Natural killer cell (primary cell): ENCODE results near the gene SIGLECL1. TPM values are rescaled to one million over a fixed set of nuclear protein-coding genes. Genes with fewer than 3 reads are reported as not detected.

Experiments used
- ATAC-seq, 3 donors: fragments of 150-1000 bp in 2 of 3; fragments of 200-7000 bp in 1 of 3; cut with Tn5 transposase; 1 replicate in 1 of 3; 2 replicates in 2 of 3; pipeline ENCODE4 v1.10.0; 2021; ENCODE audit warnings: mild to moderate bottlenecking in 2 of 3, moderate library complexity in 2 of 3
- DNase-seq, 2 donors: peaks; one replicate each; pipeline versions ENCODE4 v3.0.0 to v3.0.0-alpha.2; 2013 to 2021; ENCODE audit warnings: mixed read lengths in 1 of 2
- H3K27ac ChIP-seq: one replicate; pipeline ENCODE4 v1.5.1; 2013; ENCODE audit warnings: mild to moderate bottlenecking, low read length
- H3K27me3 ChIP-seq: one replicate; pipeline ENCODE4 v1.6.1; 2013; ENCODE audit warnings: low read length; ENCODE audit not compliant: control insufficient read depth, insufficient read depth
- H3K36me3 ChIP-seq: one replicate; pipeline ENCODE4 v1.6.1; 2013; ENCODE audit warnings: low read length; ENCODE audit not compliant: control insufficient read depth, insufficient read depth
- H3K4me1 ChIP-seq: one replicate; pipeline ENCODE4 v1.6.1; 2013; ENCODE audit warnings: low read length; ENCODE audit not compliant: control insufficient read depth, insufficient read depth
- H3K4me3 ChIP-seq: one replicate; pipeline ENCODE4 v1.5.1; 2013; ENCODE audit warnings: low read length
- H3K9me3 ChIP-seq: one replicate; pipeline ENCODE4 v1.6.1; 2013; ENCODE audit warnings: low read length; ENCODE audit not compliant: control insufficient read depth, insufficient read depth
- H3K27ac Mint-ChIP-seq, 2 donors: one replicate each; pipeline ENCODE4 v1.8.0; 2022; ENCODE audit warnings: mild to moderate bottlenecking in 2 of 2, mixed read lengths in 2 of 2, moderate library complexity in 1 of 2
- H3K27me3 Mint-ChIP-seq, 2 donors: one replicate each; pipeline ENCODE4 v1.8.0; 2022; ENCODE audit warnings: low read depth in 2 of 2, mixed read lengths in 2 of 2
- H3K36me3 Mint-ChIP-seq: one replicate; pipeline ENCODE4 v1.8.0; 2022; ENCODE audit warnings: mixed read lengths
- H3K4me1 Mint-ChIP-seq, 2 donors: one replicate each; pipeline ENCODE4 v1.8.0; 2022; ENCODE audit warnings: mixed read lengths in 2 of 2
- H3K4me3 Mint-ChIP-seq: one replicate; pipeline ENCODE4 v1.8.0; 2022; ENCODE audit warnings: mild to moderate bottlenecking, moderate library complexity, mixed read lengths
- H3K9me3 Mint-ChIP-seq, 2 donors: one replicate each; pipeline ENCODE4 v1.8.0; 2022; ENCODE audit warnings: mixed read lengths in 2 of 2
- CTCF ChIP-seq: fragments of 200-600 bp; IDR thresholded peaks from one replicate; pipeline ENCODE4 v1.8.0; 2022; ENCODE audit warnings: antibody characterized with exemption
- WGBS: methylation state at CpG from one replicate; pipeline ENCODE4 v1.1.7; 2013; ENCODE audit warnings: missing lambda C conversion rate; ENCODE audit not compliant: insufficient coverage; 5-methylcytosine and 5-hydroxymethylcytosine counted together
- intact Hi-C: fragments of 100-400 bp; cut with micrococcal nuclease; formaldehyde crosslinking; loops from one replicate; pipeline ENCODE4 v1.14.2; 2022
- total RNA-seq, 4 donors: library from RNA; stranded (reverse); fragments of 120-200 nt in 1 of 4; gene quantifications; one replicate each; pipeline versions ENCODE4 v1.2.3 to v1.2.4, GENCODE V29; 2013 to 2022

Gene SIGLECL1
- total RNA-seq, 3 donors from 2014 or later (not counting 1 experiment from before 2014, with no cell fraction given): not detected

GRCh38 chr19:51226067-51226466 is 24.8 kb upstream of the SIGLECL1 start:
- 62% methylated on average over 3 of the region's 3 CpGs for WGBS
- Histone ChIP-seq H3K9me3 (no peaks in the 10 kb centered on the region), H3K27ac (no peak overlapping the region), H3K27me3 (no peaks in the 10 kb centered on the region), H3K4me3 (no peak overlapping the region), H3K4me1 (peaks cover 8% of the 10 kb centered on the region), H3K36me3 (no peaks in the 10 kb centered on the region)
- TF ChIP-seq CTCF: no peak
- no peak overlapping the region for H3K27ac Mint-ChIP-seq
- H3K4me3 Mint-ChIP-seq: no peak overlapping the region
- no peaks in the 10 kb centered on the region for H3K9me3 Mint-ChIP-seq
- H3K36me3 Mint-ChIP-seq: no peaks in the 10 kb centered on the region
- no peaks in the 10 kb centered on the region for H3K4me1 Mint-ChIP-seq
- ATAC-seq: no peak
- no peak for DNase-seq
- peaks cover 16 to 42% of the 10 kb centered on the region in 2 donors for H3K27me3 Mint-ChIP-seq
- intact Hi-C loops: no loop called here

GRCh38 chr19:51227326-51227725 is 23.6 kb upstream of the SIGLECL1 start:
- no peaks in the 10 kb centered on the region for H3K36me3 ChIP-seq
- no peaks in the 10 kb centered on the region for H3K27me3 ChIP-seq
- no peak overlapping the region for H3K27ac ChIP-seq
- Mint-ChIP-seq H3K9me3 (no peaks in the 10 kb centered on the region), H3K36me3 (no peaks in the 10 kb centered on the region), H3K4me3 (no peak overlapping the region), H3K4me1 (no peaks in the 10 kb centered on the region), H3K27ac (no peak overlapping the region), H3K27me3 (peaks cover 21 to 43% of the 10 kb centered on the region in 2 donors)
- WGBS: 51% methylated on average over 2 of the region's 2 CpGs
- ATAC-seq (no peak), DNase-seq (no peak)
- TF ChIP-seq CTCF: no peak
- intact Hi-C loops: no loop called here
- no peak overlapping the region for H3K4me3 ChIP-seq
- H3K9me3 ChIP-seq: no peaks in the 10 kb centered on the region
- H3K4me1 ChIP-seq: peaks cover 8% of the 10 kb centered on the region

GRCh38 chr19:51227966-51228365 is 22.9 kb upstream of the SIGLECL1 start:
- H3K27ac Mint-ChIP-seq: no peak overlapping the region
- Histone ChIP-seq H3K9me3 (no peaks in the 10 kb centered on the region), H3K27me3 (no peaks in the 10 kb centered on the region), H3K4me1 (peaks cover 8% of the 10 kb centered on the region), H3K4me3 (no peak overlapping the region), H3K36me3 (no peaks in the 10 kb centered on the region), H3K27ac (no peak overlapping the region)
- no peak for TF ChIP-seq CTCF
- DNase-seq: no peak
- no peak for ATAC-seq
- 100% methylated on average over 2 of the region's 2 CpGs for WGBS
- no peaks in the 10 kb centered on the region for H3K9me3 Mint-ChIP-seq
- no peaks in the 10 kb centered on the region for H3K36me3 Mint-ChIP-seq
- intact Hi-C loops: no loop called here
- H3K27me3 Mint-ChIP-seq: peaks cover 21 to 43% of the 10 kb centered on the region in 2 donors
- H3K4me1 Mint-ChIP-seq: no peaks in the 10 kb centered on the region
- no peak overlapping the region for H3K4me3 Mint-ChIP-seq

- Histone ChIP-seq H3K27ac (no peak overlapping the region), H3K9me3 (no peaks in the 10 kb centered on the region), H3K4me1 (peaks cover 15% of the 10 kb centered on the region), H3K4me3 (no peak overlapping the region), H3K36me3 (no peaks in the 10 kb centered on the region), H3K27me3 (no peaks in the 10 kb centered on the region)
- Mint-ChIP-seq H3K36me3 (no peaks in the 10 kb centered on the region), H3K27ac (no peak overlapping the region), H3K9me3 (no peaks in the 10 kb centered on the region), H3K4me1 (peaks cover 21 to 23% of the 10 kb centered on the region in 2 donors), H3K27me3 (peaks cover 5 to 10% of the 10 kb centered on the region in 2 donors), H3K4me3 (no peak overlapping the region)
- DNase-seq (no peak), ATAC-seq (no peak)
- no peak for TF ChIP-seq CTCF
- intact Hi-C loops: no loop called here
- WGBS: 94% methylated on average over 7 of the region's 7 CpGs
Measured at GRCh38 chr19:51240866-51241265, 10.0 kb upstream of the SIGLECL1 start.
